Measurements from ENCODE around the gene CAMTA1.
A peak's percentile ranks its signal among the peaks of the same experiment; 100 is the strongest.

CAMTA1 gene

DNA sequence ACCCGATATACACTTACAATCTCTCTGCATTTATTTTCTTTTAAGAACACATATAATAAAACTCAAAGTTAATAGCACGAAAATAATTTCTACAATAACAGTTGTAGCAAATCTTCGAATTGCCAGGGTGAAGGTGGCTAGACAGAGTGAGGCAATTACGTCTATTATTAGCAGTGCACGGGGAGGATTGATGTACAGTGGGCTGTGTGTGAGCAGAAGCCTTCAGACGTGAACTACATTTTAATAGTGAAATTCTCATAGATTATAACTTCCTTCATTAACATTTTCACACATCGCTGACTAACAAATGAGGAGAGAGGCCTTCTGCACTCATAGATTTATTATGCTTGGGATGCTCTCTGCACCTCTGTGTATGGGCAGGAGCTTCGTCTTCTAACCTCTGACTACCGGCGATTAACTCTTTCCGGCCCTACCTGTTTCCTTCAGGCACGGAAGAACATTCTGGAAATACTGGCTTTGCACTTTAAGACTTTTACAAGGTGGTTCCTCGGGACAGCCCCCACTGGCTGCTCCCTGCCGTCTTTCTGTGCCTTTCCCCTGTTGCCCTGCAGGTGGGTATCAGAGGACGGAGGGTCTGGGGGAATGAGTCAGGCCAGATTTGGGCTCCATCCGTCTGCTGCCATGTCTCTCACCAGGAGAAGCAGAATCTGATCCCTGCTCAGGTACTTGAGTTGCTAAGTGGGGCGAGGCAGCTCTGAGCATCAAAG is 200.5 kb downstream of the CAMTA1 start:
- no peak for DNase-seq

- no peak for DNase-seq
Observed at GRCh38 chr1:6986281-6986680, 201.0 kb downstream of the CAMTA1 start.

GRCh38 chr1:6987940-6988339 is 202.7 kb downstream of the CAMTA1 start:
- peak; percentile 10 for DNase-seq

DNA sequence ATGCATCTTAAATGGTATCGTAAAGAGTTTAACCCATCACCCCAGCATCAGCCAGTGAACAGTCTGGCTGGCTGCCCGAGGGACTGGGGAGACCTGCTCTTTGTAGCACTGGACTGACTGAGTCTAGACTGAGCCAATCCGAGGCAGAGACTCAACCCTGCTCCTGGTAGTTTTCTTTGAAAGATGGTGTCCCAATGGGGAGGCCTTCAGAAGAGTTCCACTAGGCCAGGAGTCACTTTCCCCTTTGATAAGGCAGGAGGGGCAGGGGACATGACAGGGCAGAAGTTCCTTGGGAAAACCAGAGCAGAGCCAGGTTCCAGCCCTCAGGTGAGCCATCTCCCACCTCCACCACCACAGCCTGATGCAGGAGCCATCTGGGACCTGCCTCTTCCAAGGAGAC is 203.5 kb downstream of the CAMTA1 start:
- DNase-seq, result no peak

DNA sequence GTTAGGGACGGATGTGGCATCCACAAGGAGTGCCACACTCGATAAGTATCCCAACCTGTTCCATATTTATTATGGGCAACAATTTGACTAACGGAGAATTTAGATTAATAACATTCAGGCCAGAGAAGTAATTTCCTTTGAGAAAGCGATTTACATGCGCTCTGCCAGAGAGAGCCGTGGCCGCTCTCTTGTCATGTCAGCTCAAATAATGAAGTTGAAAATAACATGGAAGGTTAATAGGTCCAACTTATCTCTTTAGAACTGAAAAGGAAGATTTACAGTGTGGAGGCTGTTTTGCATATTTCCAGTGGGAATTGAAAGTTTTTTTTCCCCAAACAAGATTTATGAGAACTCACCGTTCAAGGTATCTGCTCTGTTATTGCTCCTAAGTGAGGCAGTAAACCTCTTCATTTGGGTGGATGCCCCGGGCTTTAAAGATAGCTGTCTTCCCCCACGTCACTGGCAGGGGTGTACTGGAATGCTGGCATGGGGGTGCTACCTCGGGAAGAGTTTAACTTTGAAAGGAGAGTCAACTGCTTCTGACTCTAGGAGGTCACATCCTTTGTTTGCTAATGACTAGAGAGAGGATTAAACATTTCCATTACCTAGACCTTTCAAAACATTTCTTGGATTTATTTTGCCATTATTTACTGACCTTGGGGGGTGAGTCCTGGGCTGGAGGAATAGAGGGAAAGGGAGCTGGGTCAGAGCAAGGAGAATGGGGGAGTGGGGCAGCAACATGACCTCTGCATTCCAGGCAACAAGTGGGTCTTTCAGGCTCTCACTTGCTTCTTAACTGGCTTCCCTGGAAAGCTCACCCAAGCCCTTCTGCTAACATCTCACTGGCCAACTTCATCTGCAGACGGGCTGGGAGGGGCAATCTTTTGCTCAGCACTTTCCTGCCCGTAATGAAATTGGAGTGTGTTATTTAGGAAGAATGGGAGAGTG is 204.2 kb downstream of the CAMTA1 start:
- DNase-seq, result no peak

DNA sequence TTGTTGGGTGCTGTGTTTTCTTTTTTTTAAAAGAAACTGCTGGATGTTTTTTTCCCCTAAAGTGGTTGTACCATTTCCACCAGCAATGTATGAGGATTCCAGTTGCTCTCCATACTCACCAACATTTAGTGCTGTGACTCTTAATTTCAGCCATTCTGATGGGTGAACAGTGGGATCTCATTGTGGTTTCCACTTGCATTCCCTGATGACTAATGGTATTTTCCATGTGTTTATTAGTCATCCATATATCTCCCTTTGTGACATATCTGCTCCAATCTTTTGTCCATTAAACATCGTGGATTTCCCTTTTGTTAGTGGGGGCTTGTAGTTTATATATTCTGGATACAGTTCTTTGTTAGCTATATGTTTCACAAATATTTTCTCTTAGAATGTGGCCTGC is 206.0 kb downstream of the CAMTA1 start:
- DNase-seq, result no peak

DNA sequence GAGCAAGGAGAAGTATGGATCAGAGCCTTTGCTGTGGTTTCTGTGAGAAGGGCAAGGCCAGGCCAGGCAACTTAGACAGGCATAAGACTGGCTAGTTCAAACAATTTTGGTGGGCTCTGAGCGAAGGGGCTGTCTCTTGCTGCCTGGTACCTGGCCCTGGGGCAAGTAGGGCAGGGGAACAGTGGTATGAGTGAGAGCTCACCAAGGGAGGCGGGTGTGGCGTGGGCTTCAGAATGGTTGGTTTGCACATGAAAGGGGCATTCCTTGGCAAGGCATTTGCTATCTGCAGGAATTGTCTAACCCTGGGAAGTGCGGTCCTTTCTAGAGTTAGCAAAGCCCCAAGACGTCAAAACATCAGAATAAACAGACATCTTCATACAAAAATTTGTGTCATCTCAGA is 210.5 kb downstream of the CAMTA1 start:
- DNase-seq, result no peak

DNA sequence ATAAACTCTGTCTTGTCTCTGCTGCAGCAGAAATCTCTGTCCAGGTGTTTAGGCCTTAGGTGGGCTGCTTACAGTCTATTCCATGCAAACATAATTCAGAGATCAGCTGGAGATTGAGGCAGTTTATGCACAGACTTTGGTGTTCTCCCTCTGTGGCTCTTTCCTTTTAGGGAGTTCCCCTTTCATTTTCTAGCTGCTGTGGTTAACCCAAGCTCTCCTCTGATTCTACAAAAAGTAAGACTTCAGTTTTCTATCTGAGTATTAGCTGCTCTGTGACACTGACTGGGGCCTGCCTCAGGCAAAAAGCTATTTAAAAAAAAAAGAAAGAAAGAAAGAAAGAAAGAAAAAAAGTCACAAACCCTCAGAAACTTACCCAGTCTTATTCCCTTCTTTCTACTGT is 211.1 kb downstream of the CAMTA1 start:
- DNase-seq, result no peak

DNA sequence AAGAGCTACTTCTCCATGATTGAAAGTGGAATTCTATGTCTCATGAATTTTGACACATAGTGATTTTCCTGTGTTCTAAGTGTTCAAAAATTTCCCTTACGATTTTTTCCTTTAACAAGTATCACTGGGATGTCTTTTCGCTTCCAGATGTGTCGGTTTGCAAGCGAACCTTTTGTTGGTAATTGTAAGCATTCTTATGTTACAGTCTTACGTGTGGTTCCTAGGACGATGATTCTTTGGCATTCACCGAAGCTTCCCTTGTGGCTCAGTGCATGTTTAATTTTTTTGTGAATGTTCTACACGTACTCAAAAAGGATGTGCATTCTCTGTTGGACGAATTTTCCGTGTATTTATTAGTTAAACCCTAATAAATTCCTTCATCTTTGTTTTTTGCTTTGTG is 211.6 kb downstream of the CAMTA1 start:
- no peak for DNase-seq

DNA sequence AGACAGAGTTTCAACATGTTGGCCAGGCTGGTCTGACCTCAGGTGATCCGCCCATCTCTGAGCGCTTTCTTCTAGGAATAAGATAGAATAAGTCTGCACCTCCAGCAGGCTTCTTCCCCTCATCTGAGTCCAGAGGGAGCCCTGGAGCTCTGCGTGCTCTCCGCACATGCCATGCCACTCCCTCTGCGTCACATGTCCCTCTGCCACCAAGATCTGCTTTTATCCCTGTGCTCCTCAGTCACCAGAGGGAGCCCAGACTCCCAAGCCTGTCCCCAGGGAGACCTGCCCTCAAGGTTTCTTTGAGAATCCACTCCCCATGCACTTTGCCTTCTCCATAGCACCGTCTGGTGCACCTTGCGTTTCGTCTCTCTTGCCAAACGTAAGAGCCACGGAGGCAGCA is 213.0 kb downstream of the CAMTA1 start:
- DNase-seq, result peak; percentile 98

DNA sequence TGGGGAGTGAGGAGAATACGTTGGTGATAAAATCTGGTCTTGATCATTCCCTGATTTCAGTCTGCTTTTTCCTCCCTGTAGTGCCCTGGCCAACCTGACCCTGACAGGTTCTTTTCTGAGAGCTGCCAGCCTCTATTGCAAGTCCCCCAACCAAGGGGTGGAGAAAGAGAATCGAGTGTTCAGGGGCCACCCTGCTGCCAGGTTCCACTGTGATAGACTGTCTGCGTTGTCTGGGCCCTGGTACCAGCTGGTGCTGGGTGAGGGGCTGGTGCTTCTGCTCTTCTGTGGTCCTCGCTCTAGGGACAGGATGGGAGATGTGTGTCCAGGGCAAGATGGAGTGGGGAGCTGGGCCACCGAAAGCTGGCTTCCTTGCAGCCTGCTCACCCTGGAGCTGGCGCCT is 214.6 kb downstream of the CAMTA1 start:
- DNase-seq, result no peak

- DNase-seq, result no peak
Observed at GRCh38 chr1:7000720-7001119, 215.5 kb downstream of the CAMTA1 start.

GRCh38 chr1:7002728-7003127 is 217.5 kb downstream of the CAMTA1 start:
- no peak for DNase-seq

DNA sequence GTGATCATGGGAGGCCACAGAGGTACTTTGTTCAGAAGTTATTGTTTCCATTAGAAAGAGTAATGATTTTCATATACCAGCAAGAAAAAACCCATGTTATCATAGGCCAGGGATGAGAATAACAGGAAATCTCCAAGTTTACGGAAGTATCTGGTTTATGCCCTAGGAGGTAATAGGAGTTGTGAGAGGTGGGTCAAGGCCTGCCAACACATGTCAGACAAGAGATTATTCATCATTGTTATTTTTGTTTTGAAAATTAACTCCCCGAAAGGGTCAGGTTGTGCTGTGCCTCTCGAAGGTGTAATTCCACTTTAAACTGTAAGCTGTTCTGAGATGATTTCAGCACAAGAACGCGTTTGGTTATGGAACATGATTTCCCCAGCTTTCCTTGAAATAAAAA is 218.4 kb downstream of the CAMTA1 start:
- DNase-seq, result no peak

- DNase-seq, result no peak
Observed at GRCh38 chr1:7004181-7004580, 218.9 kb downstream of the CAMTA1 start.

DNA sequence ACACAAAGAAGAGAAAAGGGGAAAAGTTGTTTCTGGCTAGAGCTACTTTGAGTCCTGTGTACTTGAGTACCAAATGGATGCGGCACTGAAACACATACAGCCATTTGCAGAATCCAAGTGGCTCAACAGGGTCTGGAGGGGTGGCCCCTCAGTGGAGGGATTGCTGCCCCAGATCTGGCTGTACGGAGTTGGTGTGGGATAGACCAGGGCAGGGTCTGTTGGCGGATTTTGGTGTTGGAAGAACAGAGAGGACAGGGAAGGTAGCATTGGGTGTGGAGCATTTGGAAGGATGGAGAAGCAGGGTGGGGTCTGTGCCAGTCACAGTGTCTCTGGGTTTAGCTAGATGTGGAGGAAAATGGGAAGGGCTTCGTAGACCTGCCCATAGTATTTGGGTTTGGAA is 220.5 kb downstream of the CAMTA1 start:
- DNase-seq, result no peak

GRCh38 chr1:7006996-7007871 is 222.0 kb downstream of the CAMTA1 start:
- no peak for DNase-seq

- no peak for DNase-seq
Observed at GRCh38 chr1:7007902-7008301, 222.6 kb downstream of the CAMTA1 start.

DNA sequence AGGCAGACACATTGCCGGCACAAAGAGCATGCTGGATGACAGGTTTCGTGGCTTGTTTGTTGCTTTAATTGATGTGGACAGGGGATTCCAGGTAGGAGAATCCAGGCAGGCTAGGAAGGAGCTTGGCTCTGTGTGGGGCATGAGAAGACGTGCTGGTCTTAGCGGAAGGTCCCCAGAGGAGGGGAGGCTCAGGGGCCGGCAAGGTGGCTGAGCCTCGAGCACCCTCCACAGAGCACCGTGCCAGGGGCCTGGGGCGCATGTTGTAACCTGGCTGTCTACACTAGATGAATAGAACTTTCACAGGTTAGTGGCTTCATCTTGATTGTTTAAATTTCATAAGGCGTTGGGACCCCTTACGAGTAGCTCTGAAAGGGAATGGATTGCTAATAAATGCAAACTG is 223.1 kb downstream of the CAMTA1 start:
- DNase-seq, result no peak

GRCh38 chr1:7008975-7009740 is 223.9 kb downstream of the CAMTA1 start:
- no peak for DNase-seq

DNA sequence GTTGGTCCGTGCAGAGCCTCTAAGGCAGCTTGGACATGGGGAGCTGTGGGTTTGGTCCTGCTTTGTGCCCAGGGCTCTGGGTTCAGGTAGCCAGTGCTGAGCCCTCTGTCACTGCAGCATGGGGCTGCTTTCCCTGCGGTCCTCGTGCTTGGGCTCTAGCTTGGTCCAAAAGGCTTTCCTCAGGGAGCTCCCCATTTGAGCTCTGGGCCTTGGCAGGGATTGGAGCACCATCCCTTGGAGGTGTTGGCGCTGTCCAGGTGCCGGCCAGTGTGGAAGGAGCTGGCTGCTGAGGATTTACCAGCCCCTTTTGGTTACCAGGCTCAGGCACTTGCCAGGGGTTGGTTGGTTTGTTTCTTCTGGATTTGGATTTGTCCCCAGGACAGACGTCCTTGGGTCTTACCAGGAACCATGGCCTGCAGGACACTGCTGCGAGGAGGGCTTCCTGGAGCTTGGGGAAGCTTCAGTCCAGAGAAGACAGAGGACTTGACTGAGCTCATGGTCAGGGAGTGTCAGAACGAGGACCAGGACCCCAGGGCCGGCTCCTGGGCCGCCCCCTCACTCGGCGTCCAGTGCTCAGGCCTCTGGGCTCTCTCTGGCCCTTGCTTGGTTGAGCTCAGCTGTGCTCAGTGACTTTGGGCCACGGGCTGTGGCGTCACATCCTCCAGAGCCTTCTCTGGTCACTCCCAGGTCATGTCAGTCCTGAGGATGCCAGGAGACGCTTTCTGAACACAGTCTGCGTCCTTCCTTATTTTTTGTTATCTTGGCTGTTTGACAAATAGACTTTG is 224.7 kb downstream of the CAMTA1 start:
- no peak for DNase-seq

Measured in NCI-H82 (cell line).